Aorta (tissue), 5 donors: ENCODE data around the gene ESPNL. TPM values are rescaled to one million over a fixed set of nuclear protein-coding genes. Genes with fewer than 3 reads are reported as not detected.
"Not testable (repeated sequence)": the region's sequence is repeated elsewhere in the genome, so short reads cannot be mapped to it uniquely, and the experiment has no call there.

Experiments
- ATAC-seq: fragments of 200-7000 bp; cut with Tn5 transposase; one replicate; pipeline ENCODE4 v1.9.1; 2022; ENCODE audit warnings: moderate library complexity; ENCODE audit not compliant: low FRiP score
- DNase-seq, 2 donors: peaks; one replicate each; pipeline ENCODE4 v3.0.0-alpha.2; 2020
- H3K27ac ChIP-seq, 2 donors: one replicate each; pipeline ENCODE4 v1.5.1; 2013; ENCODE audit warnings: low read length in 2 of 2, mild to moderate bottlenecking in 2 of 2, moderate library complexity in 2 of 2, control low read depth in 1 of 2, inconsistent platforms in 1 of 2, low read depth in 1 of 2
- H3K27me3 ChIP-seq, 2 donors: one replicate each; pipeline ENCODE4 v1.6.1; 2013; ENCODE audit warnings: control low read depth in 1 of 2, low read length in 1 of 2, mild to moderate bottlenecking in 1 of 2, moderate library complexity in 1 of 2; ENCODE audit not compliant: insufficient read depth in 2 of 2, control insufficient read depth in 1 of 2
- H3K36me3 ChIP-seq, 2 donors: one replicate each; pipeline ENCODE4 v1.6.1; 2013; ENCODE audit warnings: control low read depth in 1 of 2, low read length in 1 of 2, mild to moderate bottlenecking in 1 of 2; ENCODE audit not compliant: insufficient read depth in 2 of 2, control insufficient read depth in 1 of 2
- H3K4me1 ChIP-seq, 2 donors: one replicate each; pipeline ENCODE4 v1.6.1; 2013; ENCODE audit warnings: low read length in 2 of 2, control low read depth in 1 of 2, mild to moderate bottlenecking in 1 of 2, moderate library complexity in 1 of 2; ENCODE audit not compliant: insufficient read depth in 2 of 2, control insufficient read depth in 1 of 2
- H3K4me3 ChIP-seq, 2 donors: one replicate each; pipeline ENCODE4 v1.5.1; 2013; ENCODE audit warnings: low read length in 2 of 2, control low read depth in 1 of 2, mild to moderate bottlenecking in 1 of 2
- H3K9me3 ChIP-seq: one replicate; pipeline ENCODE4 v1.6.1; 2013; ENCODE audit warnings: mild to moderate bottlenecking, low read length; ENCODE audit not compliant: control insufficient read depth
- WGBS, 2 donors: extraction: QIAGEN DNeasy Blood & Tissue Kit; methylation state at CpG; one replicate each; pipeline ENCODE4 v1.1.7; 2013; 5-methylcytosine and 5-hydroxymethylcytosine counted together
- intact Hi-C, 2 donors: fragments of 100-400 bp; cut with DNase I; formaldehyde crosslinking; loops; one replicate each; pipeline versions ENCODE4 v1.14.2 to v1.15.0; 2022
- polyA plus RNA-seq, 2 donors: library from polyadenylated mRNA; stranded (reverse); fragments of 200-250 nt; gene quantifications; one replicate each; pipeline ENCODE4 v1.2.3, GENCODE V29; 2013
- total RNA-seq, 2 donors: library from RNA; stranded (reverse); fragmentation: NEBNext Ultra II Directional; extraction: Animal tissue kit (Norgen Biotek cat#: 25700); gene quantifications; one replicate each; pipeline ENCODE4 v1.2.1, GENCODE V29; 2021
- donor health status: healthy with polysubstance abuse.
- donor health status: Bipolar disorder and iron deficiency.
- donor health status: DM: no; HTN: no; CAD: no.
- donor health status: DM: no; HTN: no; CAD: no.
- donor health status: DM: yes; HTN: yes; CAD: no.

Gene ESPNL
- total and polyA plus RNA-seq, 4 donors: 0.20 TPM; not detected in 3

DNA sequence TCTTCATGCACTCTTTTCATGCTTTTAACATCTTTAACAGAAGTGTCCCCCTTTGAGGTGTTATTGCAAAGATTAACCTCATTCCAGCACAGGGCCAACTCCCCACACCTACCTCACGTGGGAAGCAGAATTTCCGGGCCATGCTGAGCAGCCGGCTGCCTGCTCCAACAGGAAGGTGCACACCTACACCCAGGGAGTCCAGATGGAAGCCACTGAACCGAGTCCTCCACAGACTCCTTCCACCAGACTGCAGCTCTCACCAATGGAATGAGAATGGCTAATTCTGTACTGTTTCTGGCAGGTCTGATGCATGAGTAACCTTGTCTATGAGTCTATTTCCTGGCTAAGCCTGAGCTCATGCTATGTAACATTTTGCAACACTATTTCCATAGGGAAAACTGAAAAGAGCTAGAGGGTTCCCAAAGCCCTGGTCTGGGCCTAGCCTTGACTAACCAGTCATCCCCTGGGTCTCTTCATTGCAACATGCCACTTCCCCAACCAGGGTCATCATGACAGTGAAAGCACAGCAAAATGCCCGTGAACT is 69.6 kb downstream of the ESPNL start:
- H3K27me3 ChIP-seq: no peaks in the 10 kb centered on the region
- intact Hi-C loops: loop anchor here (1.0 to 10.0 kb wide), 3 partner anchors 34 to 95 kb away; partner anchors contain the start of gene ILKAP (in 1 of the 2)
- peak in 1 of 2 donors; percentile 75 for DNase-seq
- 9 to 14% methylated on average over 5 of the region's 5 CpGs for WGBS, 2 donors
- H3K36me3 ChIP-seq: peaks cover 2 to 5% of the 10 kb centered on the region in 2 donors
- H3K9me3 ChIP-seq: no peaks in the 10 kb centered on the region
- ATAC-seq: peak; percentile 63
- H3K27ac ChIP-seq: peak overlapping the region; percentile 78 to 92
- H3K4me3 ChIP-seq: no peak overlapping the region
- peaks cover 0 to 4% of the 10 kb centered on the region in 2 donors for H3K4me1 ChIP-seq

DNA sequence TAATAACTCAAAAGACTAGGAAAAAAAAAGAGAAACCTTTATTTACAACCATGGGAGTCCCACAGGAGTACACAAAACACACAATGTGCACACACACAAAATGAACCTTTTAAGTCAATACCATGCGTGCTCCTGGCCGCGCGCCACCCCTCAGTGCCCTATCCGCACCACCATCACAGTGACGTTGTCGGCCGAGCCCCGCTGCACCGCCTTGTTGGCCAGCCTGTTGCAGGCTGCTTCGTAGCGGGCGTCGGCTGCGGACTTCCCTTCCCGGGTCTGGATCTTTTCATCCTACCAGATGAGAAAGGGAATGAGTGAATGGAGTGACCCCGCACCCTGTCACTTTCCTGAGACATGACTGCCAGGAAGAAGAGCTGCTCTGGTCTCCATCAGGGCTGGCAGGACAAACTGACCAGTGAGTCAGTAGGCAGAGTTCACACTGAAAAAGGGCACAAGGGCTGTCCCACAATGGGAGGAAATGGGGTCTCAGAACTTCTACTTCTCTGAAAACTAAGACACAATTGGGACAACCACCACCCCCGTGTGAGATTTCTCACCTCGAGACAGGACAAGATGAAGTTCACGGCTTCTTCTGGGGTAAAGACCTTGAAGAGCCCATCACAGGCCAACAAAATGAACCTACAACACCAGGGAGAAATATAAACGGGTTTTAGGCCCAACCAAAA is 70.4 kb downstream of the ESPNL start:
- WGBS, 2 donors: 76 to 80% methylated on average over 21 of the region's 21 CpGs
- peak overlapping the region; percentile 68 to 78 for H3K27ac ChIP-seq
- no peaks in the 10 kb centered on the region for H3K27me3 ChIP-seq
- H3K4me1 ChIP-seq: peaks cover 0 to 4% of the 10 kb centered on the region in 2 donors
- ATAC-seq: no peak
- H3K4me3 ChIP-seq: no peak overlapping the region
- H3K36me3 ChIP-seq: peaks cover 4 to 5% of the 10 kb centered on the region in 2 donors
- no peaks in the 10 kb centered on the region for H3K9me3 ChIP-seq
- intact Hi-C loops: loop anchor here in 1 of 2 donors (5.0 kb wide), 1 partner anchor 57 kb away; no protein-coding TSS in a partner anchor
- peak in 1 of 2 donors; percentile 80 for DNase-seq

DNA sequence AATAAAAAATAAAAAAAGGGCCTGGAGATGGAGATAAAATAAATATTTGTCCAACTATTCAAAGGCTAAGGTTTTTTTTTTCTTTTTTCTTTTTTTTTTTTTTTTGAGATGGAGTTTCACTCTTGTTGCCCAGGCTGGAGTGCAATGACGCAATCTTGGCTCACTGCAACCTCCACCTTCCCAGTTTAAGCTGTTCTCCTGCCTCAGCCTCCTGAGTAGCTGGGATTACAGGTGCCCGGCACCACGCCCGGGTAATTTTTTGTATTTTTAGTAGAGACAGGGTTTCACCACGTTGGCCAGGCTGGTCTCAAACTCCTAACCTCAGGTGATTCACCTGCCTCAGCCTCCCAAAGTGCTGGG is 70.9 kb downstream of the ESPNL start:
- intact Hi-C loops: loop anchor here in 1 of 2 donors (5.0 kb wide), 1 partner anchor 56 kb away; no protein-coding TSS in a partner anchor

DNA sequence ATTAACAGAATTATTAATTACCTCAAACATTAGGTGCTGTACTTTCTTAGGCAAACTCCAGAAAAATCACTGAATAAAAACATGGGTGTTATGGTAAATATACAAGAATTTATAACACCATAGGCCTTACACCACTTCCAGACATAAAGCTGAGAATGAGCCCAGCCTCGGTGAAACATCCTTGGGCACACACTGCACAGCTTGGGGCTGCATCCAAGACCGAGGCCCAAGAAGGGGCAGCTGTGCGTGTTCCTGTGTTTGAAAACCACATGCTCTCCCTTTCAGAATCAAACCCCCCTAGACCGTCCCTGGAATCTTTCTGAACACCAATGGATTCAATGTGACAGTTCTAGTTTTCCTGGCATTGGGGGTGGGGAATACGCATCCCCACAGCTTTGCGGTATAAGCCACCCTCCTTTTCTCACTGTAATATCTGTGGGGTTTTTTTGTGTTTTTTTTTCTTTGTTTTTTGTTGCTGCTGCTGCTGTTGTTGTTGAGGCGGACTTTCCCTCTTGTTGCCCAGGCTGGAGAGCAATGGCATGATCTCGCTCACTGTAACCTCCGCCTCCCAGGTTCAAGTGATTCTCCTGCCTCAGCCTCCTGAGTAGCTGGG is 71.5 kb downstream of the ESPNL start:
- WGBS, 2 donors: 88 to 91% methylated on average over 9 of the region's 9 CpGs
- Histone ChIP-seq H3K4me3 (no peak overlapping the region), H3K9me3 (no peaks in the 10 kb centered on the region), H3K4me1 (peaks cover 0 to 4% of the 10 kb centered on the region in 2 donors), H3K36me3 (peaks cover 4 to 5% of the 10 kb centered on the region in 2 donors), H3K27me3 (no peaks in the 10 kb centered on the region), H3K27ac (peak overlapping the region in 1 of 2 donors; percentile 2)
- DNase-seq (peak in 1 of 2 donors; percentile 22), ATAC-seq (no peak)
- intact Hi-C loops: loop anchor here in 1 of 2 donors (5.0 kb wide), 1 partner anchor 56 kb away; no protein-coding TSS in a partner anchor

More for the DNA sequence above, 70.9 kb downstream of the ESPNL start:
- not testable (repeated sequence) for H3K9me3 ChIP-seq, H3K27me3 ChIP-seq, H3K36me3 ChIP-seq, H3K4me3 ChIP-seq, H3K4me1 ChIP-seq, ATAC-seq
- WGBS, 2 donors: 66 to 71% methylated on average over 5 of the region's 5 CpGs
- peak overlapping the region in 1 of 2 donors; percentile 78 for H3K27ac ChIP-seq
- peak in 1 of 2 donors; percentile 39 for DNase-seq

DNA sequence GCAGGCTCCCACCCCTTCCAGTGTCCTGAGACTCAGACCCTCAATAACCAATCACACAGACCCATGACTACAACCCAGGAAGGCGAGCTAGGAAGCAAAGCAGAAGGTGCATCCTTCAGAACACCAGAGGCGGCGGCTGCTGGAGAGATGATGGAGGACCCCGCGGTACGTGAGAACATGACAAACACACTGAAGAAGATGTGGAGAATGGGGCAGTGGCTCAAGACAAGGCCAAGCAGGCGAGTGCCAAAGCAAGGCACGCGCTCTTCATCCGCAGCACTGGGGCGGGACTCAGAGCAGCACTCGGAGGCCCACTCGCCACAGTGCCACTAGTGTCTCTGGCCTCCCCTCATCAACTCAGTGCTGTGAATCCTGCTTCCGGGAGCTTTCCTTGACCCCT is 72.3 kb downstream of the ESPNL start:
- H3K27ac ChIP-seq: no peak overlapping the region
- peaks cover 4 to 5% of the 10 kb centered on the region in 2 donors for H3K36me3 ChIP-seq
- H3K9me3 ChIP-seq: no peaks in the 10 kb centered on the region
- H3K4me1 ChIP-seq: peaks cover 0 to 4% of the 10 kb centered on the region in 2 donors
- intact Hi-C loops: loop anchor here in 1 of 2 donors (5.0 kb wide), 1 partner anchor 55 kb away; no protein-coding TSS in a partner anchor
- H3K27me3 ChIP-seq: no peaks in the 10 kb centered on the region
- 90% methylated on average over 14 of the region's 14 CpGs for WGBS, 2 donors
- peak in 1 of 2 donors; percentile 38 for DNase-seq
- no peak for ATAC-seq
- no peak overlapping the region for H3K4me3 ChIP-seq

DNA sequence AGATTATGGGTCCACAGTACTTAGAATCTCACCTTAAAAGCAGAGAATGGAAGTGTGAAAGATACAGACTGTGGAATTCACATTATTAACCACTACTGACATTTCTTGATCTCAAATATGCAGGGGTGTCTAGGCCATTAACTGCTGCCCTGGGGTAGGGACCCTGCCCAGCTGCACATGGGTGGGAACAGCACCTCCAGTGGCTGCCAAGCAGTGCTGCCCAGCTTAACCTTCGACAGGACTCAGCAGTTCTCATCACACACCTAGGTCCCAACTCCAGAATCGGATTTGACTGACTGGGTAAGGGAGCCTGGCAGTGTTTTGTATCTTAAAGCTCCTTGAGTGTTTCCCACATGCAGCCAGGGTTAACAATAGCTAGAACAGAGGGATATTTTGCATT is 73.6 kb downstream of the ESPNL start:
- 85 to 87% methylated on average over 2 of the region's 2 CpGs for WGBS, 2 donors
- Histone ChIP-seq H3K27ac (no peak overlapping the region), H3K4me1 (peaks cover 0 to 4% of the 10 kb centered on the region in 2 donors), H3K4me3 (no peak overlapping the region), H3K27me3 (no peaks in the 10 kb centered on the region), H3K9me3 (no peaks in the 10 kb centered on the region), H3K36me3 (peaks cover 5 to 7% of the 10 kb centered on the region in 2 donors)
- ATAC-seq (no peak), DNase-seq (no peak)
- intact Hi-C loops: loop anchor here in 1 of 2 donors (5.0 kb wide), 1 partner anchor 54 kb away; no protein-coding TSS in a partner anchor

DNA sequence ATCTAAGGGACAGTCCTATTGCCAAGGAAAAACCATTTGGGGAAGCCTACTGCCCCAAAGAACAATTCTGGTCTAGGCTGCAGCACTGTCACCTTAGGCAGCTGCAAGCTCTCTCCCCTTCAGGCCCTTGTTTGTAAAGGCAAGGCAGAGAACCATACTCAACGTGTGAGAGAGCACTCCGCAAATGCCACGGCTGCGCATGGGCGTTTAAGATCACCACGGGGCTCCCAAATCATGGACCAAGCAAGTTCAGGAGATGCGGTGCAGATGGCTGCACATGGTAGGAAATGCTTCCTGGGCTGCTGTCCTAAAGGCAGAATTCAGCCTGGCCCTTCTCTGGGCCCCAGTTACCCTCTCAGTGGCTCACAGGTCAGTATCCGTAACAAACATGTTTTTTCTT is 74.2 kb downstream of the ESPNL start:
- Histone ChIP-seq H3K4me3 (no peak overlapping the region), H3K4me1 (peaks cover 0 to 1% of the 10 kb centered on the region in 2 donors), H3K27ac (no peak overlapping the region), H3K9me3 (no peaks in the 10 kb centered on the region), H3K27me3 (no peaks in the 10 kb centered on the region), H3K36me3 (peaks cover 5 to 7% of the 10 kb centered on the region in 2 donors)
- DNase-seq: no peak
- 92 to 97% methylated on average over 8 of the region's 8 CpGs for WGBS, 2 donors
- ATAC-seq: no peak
- intact Hi-C loops: loop anchor here in 1 of 2 donors (5.0 kb wide), 1 partner anchor 53 kb away; no protein-coding TSS in a partner anchor

DNA sequence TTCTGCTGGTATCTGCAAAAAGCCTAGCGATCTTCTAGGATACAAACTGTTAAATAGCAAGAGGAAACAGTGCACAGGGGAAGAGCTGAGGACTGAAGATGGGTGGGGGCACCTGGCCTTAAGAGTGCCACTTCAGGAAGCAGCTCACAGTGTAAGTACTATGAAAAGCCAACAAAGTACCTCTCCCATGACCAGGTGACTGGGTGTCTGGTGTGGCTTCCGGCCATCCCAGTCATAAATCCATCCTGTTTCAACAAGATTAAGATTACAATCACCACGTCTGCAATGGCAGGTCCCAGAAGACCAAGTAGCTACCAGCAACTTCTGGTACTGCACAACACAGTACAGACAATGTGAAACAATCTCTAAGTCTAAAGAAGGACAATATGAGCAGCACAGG is 74.6 kb downstream of the ESPNL start:
- intact Hi-C loops: loop anchor here in 1 of 2 donors (5.0 kb wide), 1 partner anchor 53 kb away; no protein-coding TSS in a partner anchor
- WGBS, 2 donors: 85% methylated on average over 3 of the region's 3 CpGs
- H3K27me3 ChIP-seq: no peaks in the 10 kb centered on the region
- H3K4me1 ChIP-seq: no peaks in the 10 kb centered on the region
- H3K27ac ChIP-seq: no peak overlapping the region
- no peak for ATAC-seq
- H3K4me3 ChIP-seq: no peak overlapping the region
- no peak for DNase-seq
- H3K9me3 ChIP-seq: no peaks in the 10 kb centered on the region
- H3K36me3 ChIP-seq: peaks cover 5 to 7% of the 10 kb centered on the region in 2 donors
